Measurements from ENCODE around the gene EXOC6. TPM values are rescaled to one million over a fixed set of nuclear protein-coding genes. Genes with fewer than 3 reads are reported as not detected.

The EXOC6 gene
- total RNA-seq, 1 donor from 2014 or later, result 25.6 TPM

DNA sequence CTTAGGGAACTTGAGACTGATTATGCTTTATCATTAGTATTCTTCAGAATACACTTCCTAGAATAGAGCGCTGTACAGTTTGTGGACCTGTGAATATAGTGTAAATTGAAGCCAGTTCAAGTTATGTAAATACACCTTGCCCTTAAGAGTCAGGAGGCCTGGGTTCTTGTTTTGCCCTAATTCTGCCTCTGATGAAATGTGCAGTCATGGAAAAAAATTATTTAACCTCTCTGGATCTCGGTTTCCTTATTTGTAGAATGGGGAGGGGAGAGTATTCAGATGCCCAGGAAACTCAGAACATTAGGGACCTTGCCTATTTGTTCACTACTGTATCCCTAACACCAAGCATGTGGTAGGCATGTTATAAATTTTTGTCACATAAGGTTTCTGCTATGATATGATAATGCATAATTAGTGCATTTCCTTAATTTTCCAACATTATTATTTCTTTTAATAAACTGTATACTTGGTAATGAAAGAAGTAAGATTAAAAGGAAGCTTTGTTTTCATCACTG is 1.3 kb downstream of the EXOC6 start:
- Histone ChIP-seq H3K4me3 (peak overlapping the region; percentile 98), H3K27ac (no peak overlapping the region), H3K36me3 (no peaks in the 10 kb centered on the region), H2AFZ (replicated peaks) (no peak overlapping the region), H3K4me2 (peak overlapping the region; percentile 93), H3K79me2 (ENCODE audit: low read depth) (peaks cover 15% of the 10 kb centered on the region), H3K27me3 (peaks cover 19% of the 10 kb centered on the region), H3F3A (ENCODE audit: low read depth) (peaks cover 10% of the 10 kb centered on the region), H3K9me3 (ENCODE audit: low read depth) (no peaks in the 10 kb centered on the region), H3K9ac (no peak overlapping the region), H4K20me1 (ENCODE audit: low read depth) (no peaks in the 10 kb centered on the region), H3K4me1 (no peaks in the 10 kb centered on the region)
- TF ChIP-seq EZH2phosphoT487 (IDR thresholded peaks at IDR 0.05) (peak; percentile 25), EZH2 (IDR thresholded peaks at IDR 0.05) (no peak)
- peaks cover 15% of the 10 kb centered on the region for H3K36me3 Mint-ChIP-seq
- H3K9me3 Mint-ChIP-seq, result peaks cover 6% of the 10 kb centered on the region
- peak overlapping the region; percentile 94 for H3K4me3 Mint-ChIP-seq
- DNase-seq (ENCODE audit: low spot score), result no peak
- H3K27ac Mint-ChIP-seq, result no peak overlapping the region
- peaks cover 7% of the 10 kb centered on the region for H3K27me3 Mint-ChIP-seq (ENCODE audit: insufficient read depth, low read depth)
- H3K4me1 Mint-ChIP-seq, result peaks cover 19% of the 10 kb centered on the region

DNA sequence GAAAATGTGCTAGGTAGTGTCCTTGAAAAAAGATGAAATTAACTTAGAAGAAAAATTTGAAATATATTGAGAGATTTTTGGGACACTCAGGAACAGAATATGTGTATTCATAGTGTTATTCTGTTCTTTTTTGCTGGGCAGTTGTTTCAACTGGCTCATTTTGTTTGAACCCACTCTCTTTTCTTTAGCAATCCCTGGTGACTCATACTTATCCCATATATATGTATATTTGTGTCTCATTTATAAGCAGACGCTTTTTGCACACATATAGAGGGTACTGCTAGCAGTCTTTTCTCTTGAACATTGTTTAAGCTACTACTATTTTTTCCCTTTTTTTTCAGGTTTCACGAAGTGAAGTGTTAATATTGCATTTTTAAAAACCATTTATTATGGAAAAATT is 1.9 kb downstream of the EXOC6 start:
- Histone ChIP-seq H3K27me3 (peaks cover 19% of the 10 kb centered on the region), H3K9me3 (ENCODE audit: low read depth) (no peaks in the 10 kb centered on the region), H3K36me3 (no peaks in the 10 kb centered on the region), H2AFZ (replicated peaks) (no peak overlapping the region), H3K4me1 (no peaks in the 10 kb centered on the region), H3K4me3 (no peak overlapping the region), H3K4me2 (no peak overlapping the region), H4K20me1 (ENCODE audit: low read depth) (no peaks in the 10 kb centered on the region), H3K79me2 (ENCODE audit: low read depth) (peaks cover 21% of the 10 kb centered on the region), H3K27ac (no peak overlapping the region), H3K9ac (no peak overlapping the region), H3F3A (ENCODE audit: low read depth) (peaks cover 10% of the 10 kb centered on the region)
- Mint-ChIP-seq H3K4me3 (no peak overlapping the region), H3K27ac (no peak overlapping the region), H3K9me3 (peaks cover 7% of the 10 kb centered on the region), H3K4me1 (peaks cover 19% of the 10 kb centered on the region), H3K36me3 (peaks cover 18% of the 10 kb centered on the region), H3K27me3 (ENCODE audit: insufficient read depth, low read depth) (peaks cover 7% of the 10 kb centered on the region)
- TF ChIP-seq EZH2phosphoT487 (IDR thresholded peaks at IDR 0.05), result no peak
- TF ChIP-seq EZH2 (IDR thresholded peaks at IDR 0.05), result no peak
- TF ChIP-seq, protein P1, sequence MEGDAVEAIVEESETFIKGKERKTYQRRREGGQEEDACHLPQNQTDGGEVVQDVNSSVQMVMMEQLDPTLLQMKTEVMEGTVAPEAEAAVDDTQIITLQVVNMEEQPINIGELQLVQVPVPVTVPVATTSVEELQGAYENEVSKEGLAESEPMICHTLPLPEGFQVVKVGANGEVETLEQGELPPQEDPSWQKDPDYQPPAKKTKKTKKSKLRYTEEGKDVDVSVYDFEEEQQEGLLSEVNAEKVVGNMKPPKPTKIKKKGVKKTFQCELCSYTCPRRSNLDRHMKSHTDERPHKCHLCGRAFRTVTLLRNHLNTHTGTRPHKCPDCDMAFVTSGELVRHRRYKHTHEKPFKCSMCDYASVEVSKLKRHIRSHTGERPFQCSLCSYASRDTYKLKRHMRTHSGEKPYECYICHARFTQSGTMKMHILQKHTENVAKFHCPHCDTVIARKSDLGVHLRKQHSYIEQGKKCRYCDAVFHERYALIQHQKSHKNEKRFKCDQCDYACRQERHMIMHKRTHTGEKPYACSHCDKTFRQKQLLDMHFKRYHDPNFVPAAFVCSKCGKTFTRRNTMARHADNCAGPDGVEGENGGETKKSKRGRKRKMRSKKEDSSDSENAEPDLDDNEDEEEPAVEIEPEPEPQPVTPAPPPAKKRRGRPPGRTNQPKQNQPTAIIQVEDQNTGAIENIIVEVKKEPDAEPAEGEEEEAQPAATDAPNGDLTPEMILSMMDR (IDR thresholded peaks at IDR 0.05), result no peak
- no peak for DNase-seq (ENCODE audit: low spot score)

DNA sequence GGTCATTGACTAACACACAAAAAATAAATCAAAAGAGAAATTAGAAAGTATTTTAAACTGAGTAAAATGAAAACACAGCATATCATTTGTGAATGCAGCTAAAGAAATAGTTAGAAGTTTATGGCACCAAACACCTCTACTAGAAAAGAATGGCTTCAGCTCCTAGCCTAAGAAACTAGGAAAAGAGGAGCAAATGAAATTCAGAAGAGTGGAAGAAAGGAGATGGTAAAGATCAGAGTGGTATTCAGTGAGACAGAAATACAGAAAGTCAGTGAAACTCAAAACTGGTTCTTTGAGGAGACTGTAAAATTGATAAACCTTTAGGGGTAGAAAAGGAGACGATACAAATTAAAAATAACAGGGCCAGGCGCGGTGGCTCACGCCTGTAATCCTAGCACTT is 2.7 kb downstream of the EXOC6 start:
- DNase-seq (ENCODE audit: low spot score), result no peak
- Mint-ChIP-seq H3K4me3 (no peak overlapping the region), H3K36me3 (peaks cover 21% of the 10 kb centered on the region), H3K9me3 (peaks cover 12% of the 10 kb centered on the region), H3K27ac (no peak overlapping the region), H3K27me3 (ENCODE audit: insufficient read depth, low read depth) (peaks cover 5% of the 10 kb centered on the region), H3K4me1 (peaks cover 19% of the 10 kb centered on the region)
- Histone ChIP-seq H3K9me3 (ENCODE audit: low read depth) (no peaks in the 10 kb centered on the region), H3K4me1 (no peaks in the 10 kb centered on the region), H3K79me2 (ENCODE audit: low read depth) (peaks cover 29% of the 10 kb centered on the region), H4K20me1 (ENCODE audit: low read depth) (no peaks in the 10 kb centered on the region), H2AFZ (replicated peaks) (no peak overlapping the region), H3K27ac (no peak overlapping the region), H3K9ac (no peak overlapping the region), H3K4me3 (no peak overlapping the region), H3K4me2 (no peak overlapping the region), H3K27me3 (peaks cover 19% of the 10 kb centered on the region), H3F3A (ENCODE audit: low read depth) (peaks cover 10% of the 10 kb centered on the region), H3K36me3 (no peaks in the 10 kb centered on the region)
- TF ChIP-seq EZH2 (IDR thresholded peaks at IDR 0.05), result no peak
- TF ChIP-seq, protein P1 (IDR thresholded peaks at IDR 0.05), result no peak
- no peak for TF ChIP-seq EZH2phosphoT487 (IDR thresholded peaks at IDR 0.05)

DNA sequence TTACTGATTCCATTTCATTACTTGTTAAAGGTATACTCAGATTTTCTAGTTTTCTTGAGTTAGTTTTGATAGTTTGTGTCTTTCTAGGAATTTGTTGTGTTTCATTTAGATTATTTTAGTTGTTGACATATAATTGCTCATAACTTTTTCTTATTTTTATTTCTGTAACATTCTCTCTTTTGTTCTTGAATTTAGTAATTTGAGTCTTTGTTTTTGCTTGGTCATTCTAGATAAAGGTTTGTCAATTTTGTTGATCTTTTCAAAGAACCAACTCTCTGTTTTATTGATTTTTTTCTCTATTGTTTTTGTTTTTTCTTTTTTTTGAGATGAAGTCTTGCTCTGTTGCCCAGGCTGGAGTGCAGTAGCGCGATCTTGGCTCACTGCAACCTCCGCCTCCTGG is 7.2 kb downstream of the EXOC6 start:
- Mint-ChIP-seq H3K27ac (no peak overlapping the region), H3K4me3 (no peak overlapping the region), H3K4me1 (no peaks in the 10 kb centered on the region), H3K36me3 (peaks cover 37% of the 10 kb centered on the region), H3K27me3 (ENCODE audit: insufficient read depth, low read depth) (no peaks in the 10 kb centered on the region), H3K9me3 (peaks cover 32% of the 10 kb centered on the region)
- Histone ChIP-seq H3K4me3 (no peak overlapping the region), H3K4me2 (no peak overlapping the region), H2AFZ (replicated peaks) (no peak overlapping the region), H3K27me3 (no peaks in the 10 kb centered on the region), H3F3A (ENCODE audit: low read depth) (peaks cover 6% of the 10 kb centered on the region), H3K27ac (no peak overlapping the region), H3K9me3 (ENCODE audit: low read depth) (peaks cover 25% of the 10 kb centered on the region), H4K20me1 (ENCODE audit: low read depth) (no peaks in the 10 kb centered on the region), H3K36me3 (peaks cover 7% of the 10 kb centered on the region), H3K79me2 (ENCODE audit: low read depth) (peaks cover 37% of the 10 kb centered on the region), H3K4me1 (no peaks in the 10 kb centered on the region), H3K9ac (no peak overlapping the region)
- TF ChIP-seq, protein P1 (IDR thresholded peaks at IDR 0.05), result no peak
- TF ChIP-seq EZH2 (IDR thresholded peaks at IDR 0.05), result no peak
- no peak for TF ChIP-seq EZH2phosphoT487 (IDR thresholded peaks at IDR 0.05)
- DNase-seq (ENCODE audit: low spot score), result no peak
